Effector memory CD4-positive, alpha-beta T cell (primary cell): ENCODE measurements around the gene STK25.
"Not testable (repeated sequence)": the region's sequence is repeated elsewhere in the genome, so short reads cannot be mapped to it uniquely, and the experiment has no call there.

Source experiments
- DNase-seq, 3 donors: peaks; one replicate each; pipeline ENCODE4 v3.0.0-alpha.2; 2020
- H3K27ac ChIP-seq: 2 replicates; pipeline ENCODE4 v1.7.0; 2013; ENCODE audit warnings: mild to moderate bottlenecking, low read length, moderate library complexity; ENCODE audit not compliant: insufficient read depth, poor library complexity, severe bottlenecking
- H3K27me3 ChIP-seq: replicated peaks from 2 replicates; pipeline ENCODE4 v1.7.0; 2013; ENCODE audit warnings: mild to moderate bottlenecking, low read length; ENCODE audit not compliant: insufficient read depth, control insufficient read depth, poor library complexity, severe bottlenecking
- H3K36me3 ChIP-seq: 2 replicates; pipeline ENCODE4 v1.7.0; 2013; ENCODE audit warnings: mild to moderate bottlenecking, low read length, moderate library complexity; ENCODE audit not compliant: control insufficient read depth, insufficient read depth
- H3K4me1 ChIP-seq: 2 replicates; pipeline ENCODE4 v1.7.0; 2013; ENCODE audit warnings: low read length, mild to moderate bottlenecking; ENCODE audit not compliant: control insufficient read depth, insufficient read depth, poor library complexity, severe bottlenecking
- H3K4me3 ChIP-seq: 2 replicates; pipeline ENCODE4 v1.7.0; 2013; ENCODE audit warnings: low read length, low read depth, mild to moderate bottlenecking; ENCODE audit not compliant: insufficient read depth, poor library complexity, severe bottlenecking
- H3K9me3 ChIP-seq: 2 replicates; pipeline ENCODE4 v1.7.0; 2013; ENCODE audit warnings: mild to moderate bottlenecking, low read length, moderate library complexity; ENCODE audit not compliant: control insufficient read depth

STK25 gene

DNA sequence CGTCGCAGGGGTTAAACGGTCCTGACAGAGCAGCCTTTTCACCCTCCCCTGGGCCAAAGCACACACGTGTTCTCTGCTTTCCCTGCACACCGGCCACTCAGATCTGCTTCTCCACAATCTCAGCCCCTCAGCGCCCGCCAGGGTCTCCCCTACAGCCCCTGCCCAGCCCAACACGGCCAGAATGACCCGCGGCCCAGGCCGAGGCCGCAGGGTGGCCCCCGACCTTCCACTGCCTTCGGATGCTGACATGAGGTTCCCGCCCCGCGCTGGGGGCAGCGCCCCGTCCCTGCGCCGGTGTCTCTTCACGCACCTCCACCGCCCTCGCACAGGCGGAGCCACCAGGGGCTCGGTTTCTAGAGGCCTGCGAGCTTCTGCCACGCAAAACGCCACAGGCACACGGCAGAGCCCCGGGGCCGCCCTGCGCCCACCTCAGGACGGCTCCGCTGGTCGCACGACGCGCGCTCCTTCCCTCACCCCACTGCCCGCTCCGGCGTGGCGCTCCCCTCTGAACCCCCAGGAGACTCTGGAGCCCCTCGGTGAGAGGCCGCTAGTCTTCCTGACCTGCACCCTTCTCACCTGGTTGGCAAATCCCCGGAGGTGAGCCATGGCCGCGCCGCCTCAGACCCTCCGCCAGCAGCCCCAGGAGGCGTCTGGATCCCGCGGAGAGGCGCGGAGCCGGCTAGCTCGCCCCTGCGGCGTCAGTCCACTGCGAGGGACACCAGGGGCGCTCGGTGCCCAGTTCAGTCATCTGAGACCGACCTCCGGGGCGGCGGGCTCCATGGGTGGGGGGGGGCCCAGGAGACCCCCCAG, 749 bp downstream of the STK25 start:
- H3K36me3 ChIP-seq = no peaks in the 10 kb centered on the region
- peak overlapping the region; percentile 74 for H3K4me3 ChIP-seq
- no peaks in the 10 kb centered on the region for H3K9me3 ChIP-seq
- H3K4me1 ChIP-seq = peaks cover 18% of the 10 kb centered on the region
- peak overlapping the region; percentile 83 for H3K27ac ChIP-seq
- H3K27me3 ChIP-seq = no peaks in the 10 kb centered on the region
- DNase-seq = no peak

DNA sequence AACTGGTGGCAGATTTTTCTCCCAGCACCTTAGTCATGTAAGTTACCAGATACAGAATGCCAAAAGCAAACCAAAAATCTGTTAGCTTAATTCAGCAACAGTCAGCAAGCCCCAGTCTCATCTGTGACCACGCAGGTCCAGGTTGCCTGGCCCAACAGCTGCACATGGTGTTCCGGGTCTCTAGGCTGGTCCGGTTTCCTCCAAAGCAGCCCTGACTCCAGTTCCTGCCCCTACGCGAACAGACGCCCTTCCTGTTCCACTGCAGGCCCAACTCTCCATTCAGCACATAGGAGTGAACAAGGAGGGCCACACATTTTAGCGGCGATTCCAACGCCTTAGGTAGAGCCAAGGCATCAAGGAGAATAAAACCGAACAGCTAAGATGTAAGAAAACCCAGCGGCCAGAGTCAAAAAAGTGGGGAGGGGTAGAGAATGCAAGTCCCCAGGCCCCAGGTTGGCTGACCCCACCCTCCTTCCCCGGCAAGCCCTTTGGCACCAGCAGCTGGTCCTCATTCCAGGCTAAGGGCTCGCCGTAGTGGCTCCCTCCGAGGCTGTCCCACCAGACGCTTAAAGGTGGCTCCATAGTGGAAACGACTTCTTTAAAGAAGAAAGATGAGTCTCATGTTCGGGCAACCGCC, 1.5 kb downstream of the STK25 start:
- peak overlapping the region; percentile 74 for H3K4me3 ChIP-seq
- no peaks in the 10 kb centered on the region for H3K27me3 ChIP-seq
- no peaks in the 10 kb centered on the region for H3K9me3 ChIP-seq
- H3K27ac ChIP-seq = no peak overlapping the region
- no peaks in the 10 kb centered on the region for H3K36me3 ChIP-seq
- H3K4me1 ChIP-seq = peaks cover 18% of the 10 kb centered on the region
- no peak for DNase-seq

DNA sequence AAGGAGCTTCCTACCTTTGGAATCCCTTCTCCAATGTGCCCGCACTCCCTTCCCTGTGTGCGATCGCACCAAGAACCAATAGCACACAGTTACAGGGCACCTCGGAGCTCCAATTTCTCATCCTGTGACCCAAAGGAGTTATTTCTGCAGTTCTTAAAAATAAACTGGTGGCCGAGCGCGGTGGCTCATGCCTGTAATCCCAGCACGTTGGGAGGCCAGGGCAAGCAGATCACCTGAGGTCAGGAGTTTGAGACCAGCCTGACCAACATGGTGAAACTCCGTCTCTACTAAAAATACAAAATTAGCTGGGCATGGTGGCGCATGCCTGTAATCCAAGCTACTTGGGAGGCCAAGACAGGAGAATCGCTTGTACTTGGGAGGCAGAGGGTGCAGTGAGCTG, 2.1 kb downstream of the STK25 start:
- not testable (repeated sequence) for H3K27me3 ChIP-seq, H3K9me3 ChIP-seq, H3K4me3 ChIP-seq, H3K27ac ChIP-seq, DNase-seq, H3K36me3 ChIP-seq
- H3K4me1 ChIP-seq = peaks cover 18% of the 10 kb centered on the region

DNA sequence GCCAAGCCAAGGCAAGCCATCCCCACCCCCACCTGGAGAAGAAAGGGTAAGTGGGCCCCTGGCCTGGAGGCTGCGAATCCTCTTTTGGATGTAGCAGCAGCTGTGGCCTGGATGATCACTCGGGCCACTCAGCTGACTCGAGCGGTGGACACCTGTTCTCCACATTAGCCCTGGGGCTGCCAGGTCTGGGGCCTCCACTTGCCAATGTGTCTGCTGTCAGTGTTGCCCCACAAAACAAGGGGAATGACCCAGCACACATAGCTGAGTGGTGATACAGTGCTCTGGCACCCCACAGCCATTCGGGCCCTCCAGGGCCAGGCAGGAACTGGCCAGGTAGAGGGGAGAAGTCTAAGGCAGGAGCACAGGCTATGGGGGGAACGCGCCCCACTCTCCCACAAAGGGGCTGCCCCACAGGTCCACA, 2.6 kb downstream of the STK25 start:
- no peaks in the 10 kb centered on the region for H3K27me3 ChIP-seq
- no peak overlapping the region for H3K27ac ChIP-seq
- no peak for DNase-seq
- no peaks in the 10 kb centered on the region for H3K9me3 ChIP-seq
- peaks cover 5% of the 10 kb centered on the region for H3K36me3 ChIP-seq
- H3K4me3 ChIP-seq = no peak overlapping the region
- H3K4me1 ChIP-seq = peaks cover 18% of the 10 kb centered on the region

DNA sequence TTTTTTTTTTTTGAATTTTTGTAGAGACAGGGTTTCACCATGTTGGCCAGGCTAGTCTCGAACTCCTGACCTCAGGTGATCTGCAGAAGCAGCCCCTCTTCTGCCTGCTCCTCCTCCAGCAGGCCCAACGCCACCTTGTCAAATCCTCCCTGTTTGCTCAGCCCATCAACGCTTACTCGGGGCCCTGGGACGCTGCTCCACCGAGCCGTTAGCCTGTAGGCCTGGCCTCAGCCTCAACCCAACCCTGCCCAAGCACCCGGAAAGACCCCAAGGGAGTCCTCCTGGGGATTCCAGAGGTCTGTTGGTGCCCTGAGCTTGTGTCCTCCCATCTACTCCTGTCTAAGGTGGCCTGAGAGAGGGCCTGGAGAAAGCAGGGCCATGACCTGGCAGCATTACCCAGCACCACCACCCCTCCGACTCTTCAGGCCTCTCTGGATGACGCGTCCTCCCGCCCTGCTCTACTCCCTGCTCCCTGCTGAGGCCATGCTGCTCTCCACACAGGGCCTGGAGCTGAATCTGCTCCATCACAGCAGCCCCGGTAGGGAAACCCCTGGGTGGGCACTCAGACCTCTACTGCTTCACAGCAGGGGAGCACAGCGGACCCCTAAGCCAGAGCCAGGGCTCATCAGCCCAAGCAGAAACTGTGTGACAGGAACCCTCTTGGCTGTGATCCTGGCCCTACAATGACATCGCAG, 3.2 kb downstream of the STK25 start:
- Histone ChIP-seq H3K9me3 (no peaks in the 10 kb centered on the region), H3K4me1 (peaks cover 18% of the 10 kb centered on the region), H3K27me3 (no peaks in the 10 kb centered on the region), H3K36me3 (peaks cover 5% of the 10 kb centered on the region), H3K27ac (no peak overlapping the region), H3K4me3 (no peak overlapping the region)
- DNase-seq = no peak

DNA sequence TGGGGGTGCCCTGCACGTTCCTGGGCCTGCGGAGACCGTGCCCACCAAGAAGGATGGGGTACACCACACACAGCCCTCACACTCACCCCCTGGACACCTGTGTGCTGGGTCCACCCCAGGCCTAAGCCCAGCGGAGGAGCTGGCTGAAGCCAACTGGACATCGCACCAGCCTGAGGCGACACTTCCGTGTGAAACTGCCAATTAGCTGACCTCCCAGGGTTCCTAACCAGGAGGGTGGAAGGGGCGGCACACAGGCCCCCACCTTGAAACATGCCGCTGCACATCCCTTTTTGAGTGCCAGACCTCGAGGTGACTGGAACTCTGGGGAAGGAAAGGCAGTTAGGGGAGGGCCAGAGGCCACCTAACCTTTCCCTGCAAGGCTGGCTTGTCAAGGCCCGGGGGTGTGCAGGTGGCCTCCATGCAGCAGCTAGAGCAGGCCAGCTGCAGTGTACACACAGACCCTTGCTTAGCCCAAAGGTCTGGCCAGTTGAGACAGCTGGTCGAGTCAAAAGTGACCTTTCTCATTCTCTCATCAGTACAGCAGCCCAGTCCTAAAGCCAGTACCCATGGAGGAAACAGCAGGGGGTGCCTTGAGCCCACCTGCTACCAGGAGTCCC, 4.5 kb downstream of the STK25 start:
- Histone ChIP-seq H3K36me3 (peaks cover 11% of the 10 kb centered on the region), H3K9me3 (no peaks in the 10 kb centered on the region), H3K27me3 (no peaks in the 10 kb centered on the region), H3K27ac (no peak overlapping the region), H3K4me3 (no peak overlapping the region), H3K4me1 (peaks cover 13% of the 10 kb centered on the region)
- DNase-seq = no peak

DNA sequence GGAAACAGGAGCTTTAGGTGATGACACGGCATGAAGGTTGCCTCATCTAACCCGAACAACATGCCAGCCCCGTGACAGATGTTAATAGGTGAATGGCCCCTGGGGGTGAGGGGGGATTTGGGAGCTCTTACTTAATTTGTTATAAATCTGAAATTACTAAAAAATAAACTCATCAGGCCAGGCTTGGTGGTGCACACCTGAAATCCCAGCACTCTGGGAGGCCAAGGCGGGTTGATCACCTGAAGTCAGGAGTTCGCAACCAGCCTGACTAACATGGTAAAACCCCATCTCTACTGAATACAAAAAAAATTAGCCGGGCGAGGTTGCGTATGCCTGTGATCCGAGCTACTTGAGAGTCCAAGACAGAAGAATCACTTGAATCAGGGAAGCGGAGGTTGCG, 6.1 kb downstream of the STK25 start:
- DNase-seq = no peak
- Histone ChIP-seq H3K4me3 (no peak overlapping the region), H3K36me3 (peaks cover 26% of the 10 kb centered on the region)

DNA sequence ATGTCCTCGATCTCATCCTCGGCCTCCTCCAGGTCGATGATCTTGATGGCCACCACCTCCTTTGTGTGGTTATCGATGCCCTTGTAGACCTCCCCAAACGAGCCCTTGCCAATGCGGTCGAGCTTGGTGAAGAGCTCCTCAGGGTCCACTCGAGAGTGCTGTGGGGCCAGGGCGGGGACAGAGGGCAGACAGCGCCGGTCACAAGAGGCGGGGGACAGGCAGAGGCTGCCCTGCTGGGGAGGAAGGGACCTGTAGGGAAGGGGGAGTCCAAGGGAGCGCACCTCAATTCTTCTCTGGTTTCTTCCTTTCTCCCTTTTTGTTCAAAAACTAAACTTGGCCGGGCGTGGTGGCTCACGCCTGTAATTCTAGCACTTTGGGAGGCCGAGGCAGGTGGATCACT, 6.8 kb downstream of the STK25 start:
- Histone ChIP-seq H3K9me3 (no peaks in the 10 kb centered on the region), H3K27me3 (no peaks in the 10 kb centered on the region), H3K36me3 (peaks cover 27% of the 10 kb centered on the region), H3K27ac (no peak overlapping the region), H3K4me1 (no peaks in the 10 kb centered on the region), H3K4me3 (no peak overlapping the region)
- DNase-seq = no peak

More for the DNA sequence above, 6.1 kb downstream of the STK25 start:
- no peak overlapping the region for H3K27ac ChIP-seq
- no peaks in the 10 kb centered on the region for H3K27me3 ChIP-seq
- H3K9me3 ChIP-seq = no peaks in the 10 kb centered on the region
- peaks cover 6% of the 10 kb centered on the region for H3K4me1 ChIP-seq

DNA sequence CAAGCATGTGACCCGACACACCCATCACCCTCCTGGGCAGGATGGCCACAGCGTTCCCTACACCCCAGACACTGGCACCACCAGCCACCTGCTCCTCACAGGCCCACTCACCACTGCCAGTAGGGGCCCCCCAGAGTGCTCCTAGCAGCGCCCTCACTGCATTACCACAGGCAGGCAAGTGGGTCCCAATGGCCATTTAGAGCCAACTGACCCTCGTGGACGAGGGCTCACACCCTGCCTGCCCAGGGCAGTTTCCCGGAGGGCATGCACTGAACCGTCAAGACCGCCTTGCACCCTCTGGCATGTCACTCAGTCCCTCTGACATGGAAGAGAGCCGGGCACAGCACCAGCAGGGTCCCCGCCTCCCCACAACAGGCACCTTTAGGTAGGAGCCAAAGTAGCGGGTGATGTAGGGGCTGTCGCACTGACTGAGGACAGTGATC, 7.3 kb downstream of the STK25 start:
- peaks cover 31% of the 10 kb centered on the region for H3K36me3 ChIP-seq
- H3K27me3 ChIP-seq = no peaks in the 10 kb centered on the region
- H3K9me3 ChIP-seq = no peaks in the 10 kb centered on the region
- H3K4me1 ChIP-seq = no peaks in the 10 kb centered on the region
- no peak for DNase-seq
- no peak overlapping the region for H3K27ac ChIP-seq
- H3K4me3 ChIP-seq = no peak overlapping the region
